Testis (tissue), 3 donors: ENCODE results near the gene PRSS33. TPM values are rescaled to one million over a fixed set of nuclear protein-coding genes. Genes with fewer than 3 reads are reported as not detected.
A peak's percentile ranks its signal among the peaks of the same experiment; 100 is the strongest.

Source experiments
- DNase-seq: peaks from one replicate; pipeline ENCODE4 v3.0.0-alpha.2; 2019
- H3K27ac ChIP-seq, 2 donors: fragments of 200-600 bp; sonication (generic); one replicate each; pipeline ENCODE4 v1.5.1; 2019
- H3K27me3 ChIP-seq: fragments of 200-600 bp; sonication (generic); one replicate; pipeline ENCODE4 v1.5.1; 2019
- H3K36me3 ChIP-seq: fragments of 200-600 bp; sonication (generic); one replicate; pipeline ENCODE4 v1.5.1; 2017; ENCODE audit warnings: low read depth; ENCODE audit errors: missing control alignments
- H3K4me1 ChIP-seq: fragments of 200-600 bp; sonication (generic); one replicate; pipeline ENCODE4 v1.5.1; 2019
- H3K4me3 ChIP-seq, 2 donors: fragments of 200-600 bp; sonication (generic); one replicate each; pipeline ENCODE4 v1.5.1; 2017 to 2019
- H3K9me3 ChIP-seq: fragments of 200-600 bp; sonication (generic); one replicate; pipeline ENCODE4 v1.5.1; 2017
- CTCF ChIP-seq, 3 experiments: fragments of 450-650 bp in 2 of 3; fragments of 200-600 bp in 1 of 3; sonication (generic) in 1 of 3; IDR thresholded peaks; one replicate each; pipeline ENCODE4 v1.5.1; 2016 to 2019; ENCODE audit warnings: antibody characterized with exemption in 3 of 3, mild to moderate bottlenecking in 2 of 3, moderate library complexity in 1 of 3
- POLR2A ChIP-seq: fragments of 450-650 bp; IDR thresholded peaks from one replicate; pipeline ENCODE4 v1.6.1; 2017; ENCODE audit warnings: antibody characterized with exemption, mild to moderate bottlenecking, moderate library complexity
- WGBS, 2 donors: methylation state at CpG; one replicate each; pipeline ENCODE4 v1.1.5; 2018; 5-methylcytosine and 5-hydroxymethylcytosine counted together
- intact Hi-C: fragments of 100-400 bp; cut with DNase I; formaldehyde crosslinking; loops from one replicate; pipeline ENCODE4 v1.15.1; 2023; ENCODE audit warnings: low total_unique reads
- polyA plus RNA-seq: library from polyadenylated mRNA; stranded (reverse); fragments of 350-450 nt; fragmentation: Illumina TruSeq; extraction: RNeasy Lipid Tissue Mini Kit (QIAGEN cat#74804); gene quantifications from one replicate; pipeline ENCODE4 v1.2.3, GENCODE V29; 2014; ENCODE audit warnings: low read depth, low replicate concordance; ENCODE audit not compliant: insufficient read depth
- total RNA-seq, 2 donors: library from RNA; depleted of rRNA; stranded (reverse); fragments of >200 nt; gene quantifications; one replicate each; pipeline ENCODE4 v1.2.3, GENCODE V29; 2016

The PRSS33 gene
- total and polyA plus RNA-seq, 3 donors from 2014 or later = 0.93 to 4.4 TPM; not detected in 1

- intact Hi-C loops = no loop called here
- Histone ChIP-seq H3K9me3 (no peaks in the 10 kb centered on the region), H3K27ac (peak overlapping the region in 1 of 2 donors; percentile 2), H3K4me3 (no peak overlapping the region), H3K27me3 (no peaks in the 10 kb centered on the region), H3K4me1 (peaks cover 28% of the 10 kb centered on the region), H3K36me3 (no peaks in the 10 kb centered on the region)
- DNase-seq = no peak
- TF ChIP-seq CTCF (IDR thresholded peaks at IDR 0.05) (no peak), POLR2A (no peak)
- WGBS, 2 donors = 73 to 75% methylated on average over 6 to 7 of the region's 7 CpGs
Measured at GRCh38 chr16:2775131-2775716, 12.1 kb downstream of the PRSS33 start.

- Histone ChIP-seq H3K4me3 (no peak overlapping the region), H3K4me1 (peaks cover 37% of the 10 kb centered on the region), H3K27me3 (no peaks in the 10 kb centered on the region), H3K9me3 (no peaks in the 10 kb centered on the region), H3K36me3 (no peaks in the 10 kb centered on the region), H3K27ac (no peak overlapping the region)
- no peak for TF ChIP-seq POLR2A
- no peak for TF ChIP-seq CTCF (IDR thresholded peaks at IDR 0.05)
- WGBS, 2 donors = 71% methylated on average over 7 of the region's 7 CpGs
- intact Hi-C loops = no loop called here
- DNase-seq = no peak
Measured at GRCh38 chr16:2774161-2774891, 13.0 kb downstream of the PRSS33 start.

GRCh38 chr16:2773188-2773968 is 14.0 kb downstream of the PRSS33 start:
- Histone ChIP-seq H3K9me3 (no peaks in the 10 kb centered on the region), H3K27me3 (no peaks in the 10 kb centered on the region), H3K27ac (no peak overlapping the region), H3K4me3 (no peak overlapping the region), H3K36me3 (no peaks in the 10 kb centered on the region), H3K4me1 (peaks cover 38% of the 10 kb centered on the region)
- intact Hi-C loops = no loop called here
- 76 to 85% methylated on average over 11 to 12 of the region's 12 CpGs for WGBS, 2 donors
- no peak for DNase-seq
- TF ChIP-seq POLR2A = no peak
- TF ChIP-seq CTCF (IDR thresholded peaks at IDR 0.05) = no peak

- Histone ChIP-seq H3K36me3 (no peaks in the 10 kb centered on the region), H3K9me3 (no peaks in the 10 kb centered on the region), H3K27me3 (no peaks in the 10 kb centered on the region), H3K4me3 (no peak overlapping the region), H3K4me1 (peaks cover 47% of the 10 kb centered on the region), H3K27ac (no peak overlapping the region)
- DNase-seq = no peak
- 72 to 76% methylated on average over 17 to 18 of the region's 18 CpGs for WGBS, 2 donors
- intact Hi-C loops = no loop called here
- TF ChIP-seq POLR2A (no peak), CTCF (IDR thresholded peaks at IDR 0.05) (no peak)
Measured at GRCh38 chr16:2771496-2772402, 15.6 kb downstream of the PRSS33 start.
